Loucy (cell line): ENCODE measurements around the gene GPR15LG.
A peak's percentile ranks its signal among the peaks of the same experiment; 100 is the strongest.
"Not testable (repeated sequence)": the region's sequence is repeated elsewhere in the genome, so short reads cannot be mapped to it uniquely, and the experiment has no call there.

ENCODE experiments used
- CTCF ChIP-seq: fragments of 200-600 bp; sonication (generic); conservative IDR thresholded peaks from 2 replicates; pipeline ENCODE4 v1.5.1; 2014; ENCODE audit warnings: mild to moderate bottlenecking, antibody characterized with exemption, low read length
- EZH2phosphoT487 ChIP-seq: fragments of 200-600 bp; IDR thresholded peaks from 2 replicates; pipeline ENCODE4 v1.6.1; 2018; ENCODE audit warnings: antibody characterized with exemption, mild to moderate bottlenecking, moderate library complexity, borderline replicate concordance

- peak; percentile 54 for TF ChIP-seq CTCF
- not testable (repeated sequence) for TF ChIP-seq EZH2phosphoT487
Measured at GRCh38 chr10:84148006-84148597, 25.5 kb upstream of the GPR15LG start.
